DOHH2 (cell line): ENCODE results near the gene TNFRSF12A.

ENCODE experiments used
- H3F3A ChIP-seq: fragments of 200-600 bp; sonication (generic), shearing (Covaris generic); 2 replicates; pipeline ENCODE4 v1.6.0; 2016; ENCODE audit warnings: antibody characterized with exemption, mild to moderate bottlenecking; ENCODE audit not compliant: control insufficient read depth, insufficient read depth
- H3K27ac ChIP-seq: fragments of 200-600 bp; sonication (generic); 2 replicates; pipeline ENCODE4 v1.5.1; 2014; ENCODE audit warnings: low read depth, mild to moderate bottlenecking, low read length, moderate library complexity
- H3K27me3 ChIP-seq: fragments of 200-600 bp; sonication (generic); 2 replicates; pipeline ENCODE4 v1.6.1; 2014; ENCODE audit warnings: mild to moderate bottlenecking, low read length, mixed read lengths; ENCODE audit not compliant: control insufficient read depth
- H3K36me3 ChIP-seq: fragments of 200-600 bp; sonication (generic); 2 replicates; pipeline ENCODE4 v1.6.1; 2014; ENCODE audit warnings: mild to moderate bottlenecking, low read length, moderate library complexity, mixed read lengths; ENCODE audit not compliant: control insufficient read depth
- H3K4me1 ChIP-seq: fragments of 200-600 bp; sonication (generic); 2 replicates; pipeline ENCODE4 v1.6.1; 2014; ENCODE audit warnings: mild to moderate bottlenecking, low read length, mixed read lengths; ENCODE audit not compliant: control insufficient read depth
- H3K4me2 ChIP-seq: fragments of 200-600 bp; sonication (generic); 2 replicates; pipeline ENCODE4 v1.6.0; 2014; ENCODE audit warnings: mild to moderate bottlenecking, low read length, moderate library complexity
- H3K4me3 ChIP-seq: fragments of 200-600 bp; sonication (generic); 2 replicates; pipeline ENCODE4 v1.5.1; 2014; ENCODE audit warnings: mild to moderate bottlenecking, low read length, mixed read lengths
- H3K79me2 ChIP-seq: fragments of 200-600 bp; sonication (generic); 2 replicates; pipeline ENCODE4 v1.6.1; 2014; ENCODE audit warnings: mild to moderate bottlenecking, low read length, mixed read lengths; ENCODE audit not compliant: control insufficient read depth
- H3K9me2 ChIP-seq: fragments of 200-600 bp; sonication (generic); replicated peaks from 2 replicates; pipeline ENCODE4 v1.6.1; 2014; ENCODE audit warnings: mild to moderate bottlenecking, low read length, mixed read lengths; ENCODE audit not compliant: control insufficient read depth
- H3K9me3 ChIP-seq: fragments of 200-600 bp; sonication (generic); 2 replicates; pipeline ENCODE4 v1.6.1; 2014; ENCODE audit warnings: antibody characterized with exemption, low read length, mixed read lengths; ENCODE audit not compliant: control insufficient read depth, insufficient read depth
- H4K20me1 ChIP-seq: fragments of 200-600 bp; sonication (generic); 2 replicates; pipeline ENCODE4 v1.6.0; 2014; ENCODE audit warnings: low read depth, mild to moderate bottlenecking, antibody characterized with exemption, low read length, moderate library complexity; ENCODE audit not compliant: control insufficient read depth, insufficient read depth
- CTCF ChIP-seq: fragments of 200-600 bp; sonication (generic); IDR thresholded peaks from one replicate; pipeline ENCODE4 v1.5.1; 2014; ENCODE audit warnings: antibody characterized with exemption, mild to moderate bottlenecking, low read depth, low read length; ENCODE audit not compliant: poor library complexity, severe bottlenecking
- EZH2phosphoT487 ChIP-seq: fragments of 200-600 bp; sonication (generic); IDR thresholded peaks from 2 replicates; pipeline ENCODE4 v1.6.1; 2017; ENCODE audit warnings: borderline replicate concordance, mild to moderate bottlenecking, antibody characterized with exemption, low read length, moderate library complexity, mixed read lengths

TNFRSF12A gene

GRCh38 chr16:3042376-3042775, 22.2 kb downstream of the TNFRSF12A start:
- no peak overlapping the region for H3K27ac ChIP-seq
- H3K4me1 ChIP-seq, result peaks cover 22% of the 10 kb centered on the region
- H3K36me3 ChIP-seq, result no peaks in the 10 kb centered on the region
- H3K4me3 ChIP-seq, result no peak overlapping the region
- no peak overlapping the region for H3K4me2 ChIP-seq
- no peaks in the 10 kb centered on the region for H3K79me2 ChIP-seq
- peaks cover 38% of the 10 kb centered on the region for H3K27me3 ChIP-seq
- H3K9me2 ChIP-seq, result no peaks in the 10 kb centered on the region
- TF ChIP-seq EZH2phosphoT487 (no peak), CTCF (no peak)
- no peaks in the 10 kb centered on the region for H4K20me1 ChIP-seq
- no peaks in the 10 kb centered on the region for H3K9me3 ChIP-seq
- peaks cover 6% of the 10 kb centered on the region; the same call in 1 of the 2 replicates for H3F3A ChIP-seq

- Histone ChIP-seq H3K79me2 (no peaks in the 10 kb centered on the region), H3F3A (peaks cover 12% of the 10 kb centered on the region; the same call in 1 of the 2 replicates), H3K4me3 (peak overlapping the region; percentile 90), H3K9me3 (no peaks in the 10 kb centered on the region), H3K27me3 (peaks cover 22% of the 10 kb centered on the region), H4K20me1 (no peaks in the 10 kb centered on the region), H3K4me2 (peak overlapping the region; percentile 100), H3K27ac (no peak overlapping the region), H3K4me1 (peaks cover 22% of the 10 kb centered on the region), H3K9me2 (no peaks in the 10 kb centered on the region), H3K36me3 (no peaks in the 10 kb centered on the region)
- TF ChIP-seq EZH2phosphoT487, result no peak
- no peak for TF ChIP-seq CTCF
Measured at GRCh38 chr16:3044708-3045107, 24.5 kb downstream of the TNFRSF12A start.

GRCh38 chr16:3045758-3046640, 25.8 kb downstream of the TNFRSF12A start, which contains the start of gene MMP25:
Gene MMP25 (plus strand): TSS chr16:3046561. CDS start chr16:3046918, 357 bp downstream.
- peak within 1 kb of the TSS; percentile 100 for H3K4me2 ChIP-seq
- TF ChIP-seq EZH2phosphoT487 (no peak), CTCF (no peak)
- no peaks in the 10 kb centered on the region for H3K36me3 ChIP-seq
- no peaks in the 10 kb centered on the region for H3K79me2 ChIP-seq
- H3K27me3 ChIP-seq, result peaks cover 22% of the 10 kb centered on the region
- peaks cover 34% of the 10 kb centered on the region for H3K4me1 ChIP-seq
- no peaks in the 10 kb centered on the region for H3K9me2 ChIP-seq
- H3K4me3 ChIP-seq, result peak within 1 kb of the TSS; percentile 90
- peaks cover 12% of the 10 kb centered on the region; the same call in 1 of the 2 replicates for H3F3A ChIP-seq
- H3K9me3 ChIP-seq, result no peaks in the 10 kb centered on the region
- H4K20me1 ChIP-seq, result no peaks in the 10 kb centered on the region
- H3K27ac ChIP-seq, result 0 out of 2 replicates have a peak within 1 kb of the TSS, but pooled peaks have one; percentile 28
